Erythroblast (primary cell): Measurements from ENCODE around the gene IPO9.

Experiments
- DNase-seq, 2 experiments: peaks; one replicate each; lab custom pipeline; 2025; lab: John Stamatoyannopoulos, UW
- GATA1 ChIP-seq: IDR thresholded peaks from 2 replicates; pipeline ENCODE4 v1.6.1; 2011; ENCODE audit warnings: low read depth, mild to moderate bottlenecking, control low read depth, low read length, moderate library complexity
- POLR2A ChIP-seq: IDR thresholded peaks from 2 replicates; pipeline ENCODE4 v1.6.1; 2011; ENCODE audit warnings: mild to moderate bottlenecking, low read length

IPO9 gene

GRCh38 chr1:201792534-201793305 lies 36.2 kb upstream of the IPO9 start:
- peak; percentile 53 to 69 for DNase-seq
- TF ChIP-seq GATA1 (no peak), POLR2A (no peak)

- TF ChIP-seq GATA1 = no peak
- no peak for TF ChIP-seq POLR2A
- DNase-seq = no peak
Measured at GRCh38 chr1:201793306-201793925, 35.5 kb upstream of the IPO9 start.

- DNase-seq = peak in 1 of 2 experiments; percentile 12
- TF ChIP-seq POLR2A = no peak
- no peak for TF ChIP-seq GATA1
Measured at GRCh38 chr1:201795066-201795465, 33.9 kb upstream of the IPO9 start.

- no peak for DNase-seq
- TF ChIP-seq POLR2A (no peak), GATA1 (no peak)
Measured at GRCh38 chr1:201800246-201800645, 28.7 kb upstream of the IPO9 start.

GRCh38 chr1:201806801-201807200 lies 22.2 kb upstream of the IPO9 start:
- TF ChIP-seq GATA1 (no peak), POLR2A (no peak)
- no peak for DNase-seq

- TF ChIP-seq POLR2A = no peak
- DNase-seq = no peak
Measured at GRCh38 chr1:201807958-201808632, 20.9 kb upstream of the IPO9 start.

- TF ChIP-seq POLR2A (no peak), GATA1 (no peak)
- no peak for DNase-seq
Measured at GRCh38 chr1:201808633-201808990, 20.3 kb upstream of the IPO9 start.

GRCh38 chr1:201809876-201810275 lies 19.1 kb upstream of the IPO9 start:
- no peak for TF ChIP-seq POLR2A
- TF ChIP-seq GATA1 = no peak
- no peak for DNase-seq

GRCh38 chr1:201810466-201811216 lies 18.3 kb upstream of the IPO9 start:
- no peak for DNase-seq
- no peak for TF ChIP-seq POLR2A

- TF ChIP-seq POLR2A (no peak), GATA1 (no peak)
- no peak for DNase-seq
Measured at GRCh38 chr1:201813226-201813625, 15.7 kb upstream of the IPO9 start.

- no peak for DNase-seq
- TF ChIP-seq GATA1 (no peak), POLR2A (no peak)
Measured at GRCh38 chr1:201816309-201816854, 12.6 kb upstream of the IPO9 start.

- no peak for DNase-seq
- TF ChIP-seq POLR2A (no peak), GATA1 (no peak)
Measured at GRCh38 chr1:201818971-201819750, 9.8 kb upstream of the IPO9 start.

GRCh38 chr1:201820413-201820812 lies 8.5 kb upstream of the IPO9 start:
- no peak for DNase-seq
- TF ChIP-seq POLR2A (no peak), GATA1 (no peak)
